ENCODE results near the gene MYO5A. TPM values are rescaled to one million over a fixed set of nuclear protein-coding genes. Genes with fewer than 3 reads are reported as not detected.

Gene MYO5A
- total and polyA plus RNA-seq, 2 donors (not counting 1 experiment from before 2014, with no cell fraction given): 32.9 to 41.9 TPM

DNA sequence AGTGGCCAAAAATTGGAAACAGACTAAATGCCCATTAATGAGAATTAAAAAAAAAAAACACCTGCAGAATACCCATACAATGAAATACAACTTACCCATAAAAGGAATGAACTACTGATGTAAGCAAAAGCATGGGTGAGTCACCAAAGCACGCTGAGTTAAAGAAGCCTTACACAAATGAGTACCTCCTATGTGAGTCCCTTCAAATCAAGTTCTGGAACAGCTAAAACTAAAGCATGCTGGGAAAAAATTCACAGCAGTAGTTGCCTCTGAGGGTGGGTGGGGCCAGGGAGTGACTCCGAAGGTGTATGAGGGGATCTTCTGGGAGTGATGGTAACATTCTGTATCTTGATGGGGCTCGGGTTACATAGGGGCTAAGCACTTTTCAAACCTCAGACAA lies 244.5 kb downstream of the MYO5A start:
- Histone ChIP-seq H3K9me3 (ENCODE audit: control insufficient read depth, insufficient read depth, low read depth, low read length) (no peaks in the 10 kb centered on the region), H3K4me1 (ENCODE audit: control insufficient read depth, extremely low read depth, insufficient read depth, low read length) (no peaks in the 10 kb centered on the region), H3K27ac (ENCODE audit: insufficient read depth, low read length) (no peak overlapping the region), H3K4me2 (ENCODE audit: extremely low read depth, insufficient read depth, low read length) (no peak overlapping the region), H3K36me3 (ENCODE audit: control insufficient read depth, insufficient read depth, low read length) (no peaks in the 10 kb centered on the region), H2AFZ (ENCODE audit: low read length) (no peak overlapping the region), H3K9ac (ENCODE audit: insufficient read depth, low read length) (no peak overlapping the region), H3K79me2 (ENCODE audit: control insufficient read depth, insufficient read depth, low read length) (no peaks in the 10 kb centered on the region), H3K27me3 (ENCODE audit: control insufficient read depth, insufficient read depth, low read length) (no peaks in the 10 kb centered on the region), H4K20me1 (ENCODE audit: control insufficient read depth, extremely low read depth, insufficient read depth, low read length) (no peaks in the 10 kb centered on the region), H3K4me3 (replicated peaks in 1 of 4; ENCODE audit: control extremely low read depth in 1 of 4, insufficient read depth in 1 of 4, low read depth in 3 of 4, low read length in 4 of 4) (no peak overlapping the region)
- DNase-seq (ENCODE audit: low read depth in 2 of 2): peak; percentile 37 to 62
- TF ChIP-seq CTCF (conservative IDR thresholded peaks at IDR 0.05 in 1 of 2, IDR thresholded peaks at IDR 0.05 in 1 of 2; ENCODE audit: low read depth in 1 of 2, low read length in 2 of 2) (no peak), EZH2 (IDR thresholded peaks at IDR 0.05; ENCODE audit: low read length, missing control alignments) (no peak)

GRCh38 chr15:52283281-52283680 lies 245.4 kb downstream of the MYO5A start:
- TF ChIP-seq EZH2 (IDR thresholded peaks at IDR 0.05; ENCODE audit: low read length, missing control alignments): no peak
- no peak for TF ChIP-seq CTCF (conservative IDR thresholded peaks at IDR 0.05 in 1 of 2, IDR thresholded peaks at IDR 0.05 in 1 of 2; ENCODE audit: low read depth in 1 of 2, low read length in 2 of 2)
- Histone ChIP-seq H3K27me3 (ENCODE audit: control insufficient read depth, insufficient read depth, low read length) (peaks cover 3% of the 10 kb centered on the region), H3K9me3 (ENCODE audit: control insufficient read depth, insufficient read depth, low read depth, low read length) (no peaks in the 10 kb centered on the region), H3K9ac (ENCODE audit: insufficient read depth, low read length) (no peak overlapping the region), H4K20me1 (ENCODE audit: control insufficient read depth, extremely low read depth, insufficient read depth, low read length) (no peaks in the 10 kb centered on the region), H3K4me2 (ENCODE audit: extremely low read depth, insufficient read depth, low read length) (no peak overlapping the region), H2AFZ (ENCODE audit: low read length) (no peak overlapping the region), H3K4me3 (replicated peaks in 1 of 4; ENCODE audit: control extremely low read depth in 1 of 4, insufficient read depth in 1 of 4, low read depth in 3 of 4, low read length in 4 of 4) (no peak overlapping the region), H3K36me3 (ENCODE audit: control insufficient read depth, insufficient read depth, low read length) (no peaks in the 10 kb centered on the region), H3K27ac (ENCODE audit: insufficient read depth, low read length) (no peak overlapping the region), H3K4me1 (ENCODE audit: control insufficient read depth, extremely low read depth, insufficient read depth, low read length) (no peaks in the 10 kb centered on the region), H3K79me2 (ENCODE audit: control insufficient read depth, insufficient read depth, low read length) (no peaks in the 10 kb centered on the region)
- no peak for DNase-seq (ENCODE audit: low read depth in 2 of 2)

DNA sequence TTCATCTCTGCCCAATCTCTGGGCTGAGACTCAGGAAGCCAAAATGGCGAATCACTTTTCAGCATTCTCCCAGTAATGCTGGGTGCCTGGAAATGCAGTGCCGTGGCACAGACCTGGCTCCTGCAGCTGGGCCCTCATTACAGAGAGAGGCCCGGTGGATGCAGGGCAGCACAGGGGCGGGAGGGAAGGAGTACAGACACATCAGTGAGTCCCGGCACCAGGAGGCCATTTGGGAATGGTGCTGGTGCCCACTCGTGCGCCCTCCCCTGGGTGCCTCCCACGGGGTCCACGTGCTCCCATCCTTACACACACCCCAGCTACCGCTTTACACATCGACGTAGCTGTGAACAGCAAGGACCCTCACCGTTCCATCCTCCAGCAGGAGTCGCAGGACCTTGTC lies 246.3 kb downstream of the MYO5A start:
- H3K36me3 ChIP-seq (ENCODE audit: control insufficient read depth, insufficient read depth, low read length): no peaks in the 10 kb centered on the region
- H3K4me3 ChIP-seq (replicated peaks in 1 of 4; ENCODE audit: control extremely low read depth in 1 of 4, insufficient read depth in 1 of 4, low read depth in 3 of 4, low read length in 4 of 4): no peak overlapping the region
- H3K27ac ChIP-seq (ENCODE audit: insufficient read depth, low read length): no peak overlapping the region
- H3K27me3 ChIP-seq (ENCODE audit: control insufficient read depth, insufficient read depth, low read length): peaks cover 10% of the 10 kb centered on the region
- no peak overlapping the region for H2AFZ ChIP-seq (ENCODE audit: low read length)
- no peaks in the 10 kb centered on the region for H3K4me1 ChIP-seq (ENCODE audit: control insufficient read depth, extremely low read depth, insufficient read depth, low read length)
- H3K79me2 ChIP-seq (ENCODE audit: control insufficient read depth, insufficient read depth, low read length): no peaks in the 10 kb centered on the region
- H3K9me3 ChIP-seq (ENCODE audit: control insufficient read depth, insufficient read depth, low read depth, low read length): no peaks in the 10 kb centered on the region
- H3K4me2 ChIP-seq (ENCODE audit: extremely low read depth, insufficient read depth, low read length): no peak overlapping the region
- H3K9ac ChIP-seq (ENCODE audit: insufficient read depth, low read length): no peak overlapping the region
- TF ChIP-seq CTCF (conservative IDR thresholded peaks at IDR 0.05 in 1 of 2, IDR thresholded peaks at IDR 0.05 in 1 of 2; ENCODE audit: low read depth in 1 of 2, low read length in 2 of 2): no peak
- TF ChIP-seq EZH2 (IDR thresholded peaks at IDR 0.05; ENCODE audit: low read length, missing control alignments): no peak
- no peaks in the 10 kb centered on the region for H4K20me1 ChIP-seq (ENCODE audit: control insufficient read depth, extremely low read depth, insufficient read depth, low read length)
- no peak for DNase-seq (ENCODE audit: low read depth in 2 of 2)

All from fibroblast of lung (primary cell).